ENCODE results near the gene SORBS2. TPM values are rescaled to one million over a fixed set of nuclear protein-coding genes. Genes with fewer than 3 reads are reported as not detected.

Gene SORBS2
- total and polyA plus RNA-seq, 2 of the 8 experiments (the other 6 are each of a cell fraction or from before 2014, with no cell fraction given): 73.0 to 87.1 TPM

GRCh38 chr4:185835814-185836213 lies 23.8 kb upstream of the SORBS2 start:
- H3K9ac ChIP-seq (replicated peaks in 1 of 4; ENCODE audit: extremely low read depth in 1 of 4, low read depth in 3 of 4, low read length in 3 of 4): no peak overlapping the region
- H3K18ac ChIP-seq (ENCODE audit: extremely low read depth, low read length): peak overlapping the region; percentile 52
- peak overlapping the region; percentile 78 for H2BK120ac ChIP-seq (replicated peaks; ENCODE audit: low read depth, low read length)
- no peak for DNase-seq (ENCODE audit: low read depth in 1 of 2, low spot score in 2 of 2)
- no peak overlapping the region for H3K23ac ChIP-seq (ENCODE audit: insufficient read length)
- peak overlapping the region; percentile 43 for H3K56ac ChIP-seq (replicated peaks; ENCODE audit: insufficient read length, low read depth, low read length)
- no peak for FAIRE-seq
- H4K91ac ChIP-seq (replicated peaks; ENCODE audit: insufficient read length, low read length): peak overlapping the region; percentile 22
- no peaks in the 10 kb centered on the region for H3K79me1 ChIP-seq (ENCODE audit: low read depth, low read length)
- no peak overlapping the region for H4K8ac ChIP-seq (ENCODE audit: extremely low read depth, insufficient read depth, low read length)
- no peak for TF ChIP-seq KDM5A (IDR thresholded peaks at IDR 0.05; ENCODE audit: low read length)
- TF ChIP-seq RFX5 (IDR thresholded peaks at IDR 0.05; ENCODE audit: borderline replicate concordance, low read depth, low read length): no peak
- no peak for TF ChIP-seq RXRA (IDR thresholded peaks at IDR 0.05; ENCODE audit: insufficient read depth, low read depth, low read length)
- no peak for TF ChIP-seq CEBPB (IDR thresholded peaks at IDR 0.05; ENCODE audit: low read depth, low read length)
- TF ChIP-seq BACH1 (IDR thresholded peaks at IDR 0.05; ENCODE audit: low read length): no peak
- no peak for TF ChIP-seq ATF2 (IDR thresholded peaks at IDR 0.05; ENCODE audit: low read length)
- TF ChIP-seq JUND (IDR thresholded peaks at IDR 0.05; ENCODE audit: low read length): no peak
- no peak for TF ChIP-seq GTF2F1 (IDR thresholded peaks at IDR 0.05; ENCODE audit: borderline replicate concordance, low read depth, low read length)
- H4K5ac ChIP-seq (ENCODE audit: insufficient read length, low read depth, low read length): peak overlapping the region; percentile 85
- no peak overlapping the region for H3K27ac ChIP-seq (ENCODE audit: low read depth, low read length)
- ChIA-PET POLR2A (ENCODE audit: partially characterized antibody) (interaction anchor here (0.6 kb wide), 1 partner anchor 13 kb away, joined by 3 read pairs; no protein-coding TSS in a partner anchor), CTCF (ENCODE audit: partially characterized antibody) (interaction anchor here (0.8 to 1.0 kb wide), 2 partner anchors 24 to 61 kb away, joined by 3 to 4 read pairs; partner anchors contain the start of gene SORBS2)
- no peaks in the 10 kb centered on the region for H3K9me3 ChIP-seq (ENCODE audit: insufficient read depth in 2 of 2, low read depth in 1 of 2, low read length in 1 of 2)
- H3K14ac ChIP-seq (ENCODE audit: insufficient read length): no peak overlapping the region
- WGBS, 2 experiments (ENCODE audit: extremely low coverage in 1 of 2, insufficient coverage in 1 of 2, insufficient read length in 1 of 2, insufficient replicate concordance in 2 of 2, low coverage in 1 of 2, low lambda C conversion rate in 2 of 2, missing lambda C conversion rate in 1 of 2): 62% methylated on average over 6 of the region's 6 CpGs; no CpG with 5 or more reads in 1 of the 2 experiments
- H3K79me2 ChIP-seq (ENCODE audit: control insufficient read depth in 1 of 2, insufficient read depth in 2 of 2, low read length in 2 of 2): no peaks in the 10 kb centered on the region
- H2BK5ac ChIP-seq (ENCODE audit: low read depth, low read length): peak overlapping the region; percentile 89; the same call in 1 of the 2 replicates
- H3K23me2 ChIP-seq (ENCODE audit: low read depth, low read length): 0 out of 2 replicates have a peak, but pooled peaks cover 3% of the 10 kb centered on the region
- H3K36me3 ChIP-seq (ENCODE audit: control insufficient read depth in 2 of 4, insufficient read depth in 4 of 4, low read length in 3 of 4): no peaks in the 10 kb centered on the region
- no peak overlapping the region for H2AFZ ChIP-seq (ENCODE audit: low read length)
- H3K4me1 ChIP-seq (replicated peaks in 1 of 4; ENCODE audit: control insufficient read depth in 3 of 4, insufficient read depth in 4 of 4, low read length in 3 of 4): peaks cover 23 to 35% (median 30%) of the 10 kb centered on the region in 4 experiments
- H3K27me3 ChIP-seq (replicated peaks in 1 of 4; ENCODE audit: control insufficient read depth in 3 of 4, extremely low read depth in 1 of 4, insufficient read depth in 3 of 4, low read length in 3 of 4): no peaks in the 10 kb centered on the region
- H2BK12ac ChIP-seq (ENCODE audit: low read depth, low read length): no peak overlapping the region; the same call in 1 of the 2 replicates
- H2AK5ac ChIP-seq (ENCODE audit: low read depth, low read length): no peak overlapping the region
- peak overlapping the region; percentile 98; the same call in 1 of the 2 replicates for H2BK20ac ChIP-seq (ENCODE audit: low read length)
- peak overlapping the region; percentile 6 to 44; a peak in 2 of 4 replicates for H3K4me2 ChIP-seq (ENCODE audit: insufficient read depth in 1 of 2, low read depth in 2 of 2, low read length in 2 of 2)
- H4K20me1 ChIP-seq (replicated peaks in 1 of 2; ENCODE audit: control insufficient read depth in 1 of 2, insufficient read depth in 2 of 2, low read length in 2 of 2): no peaks in the 10 kb centered on the region
- H3K4ac ChIP-seq (replicated peaks; ENCODE audit: insufficient read length, low read depth, low read length): peak overlapping the region; percentile 34
- no peak overlapping the region for H2BK15ac ChIP-seq (ENCODE audit: low read length)
- no peak overlapping the region for H3K4me3 ChIP-seq (ENCODE audit: extremely low read depth in 1 of 4, insufficient read depth in 2 of 4, low read depth in 3 of 4, low read length in 4 of 4)
